H1 (cell line): Measurements from ENCODE around the gene CLCA4. TPM values are rescaled to one million over a fixed set of nuclear protein-coding genes. Genes with fewer than 3 reads are reported as not detected.

Experiments
- CHD7 ChIP-seq: fragments of 300-600 bp; sonication (generic); IDR thresholded peaks from 2 replicates; pipeline ENCODE4 v1.7.1; 2012; ENCODE audit warnings: low read length, moderate library complexity, mild to moderate bottlenecking, inconsistent platforms; ENCODE audit not compliant: insufficient replicate concordance
- CTBP2 ChIP-seq: IDR thresholded peaks from 2 replicates; pipeline ENCODE4 v1.7.0; 2011; ENCODE audit warnings: borderline replicate concordance, mild to moderate bottlenecking, moderate library complexity, mixed read lengths, low read length; ENCODE audit not compliant: insufficient read depth, insufficient read length
- GABPA ChIP-seq: IDR thresholded peaks from 2 replicates; pipeline ENCODE4 v1.6.1; 2011; ENCODE audit warnings: mild to moderate bottlenecking, low read length, moderate library complexity, borderline replicate concordance; ENCODE audit not compliant: insufficient read depth
- HDAC6 ChIP-seq: IDR thresholded peaks from one replicate; pipeline ENCODE4 v1.7.1; 2012; ENCODE audit warnings: low read depth, mild to moderate bottlenecking, inconsistent platforms, low read length, moderate library complexity
- JUN ChIP-seq: IDR thresholded peaks from 2 replicates; pipeline ENCODE4 v1.6.1; 2011; ENCODE audit warnings: low read depth, mild to moderate bottlenecking, improper control_type of control experiment, low read length
- JUND ChIP-seq: IDR thresholded peaks from 2 replicates; pipeline ENCODE4 v1.6.1; 2011; ENCODE audit warnings: mild to moderate bottlenecking, improper control_type of control experiment, low read length
- KDM1A ChIP-seq: fragments of 200-600, 300-600 bp; sonication (generic); IDR thresholded peaks from 2 replicates; pipeline ENCODE4 v1.7.1; 2016; ENCODE audit warnings: mild to moderate bottlenecking, low read length, borderline replicate concordance
- POLR2AphosphoS5 ChIP-seq: IDR thresholded peaks from 2 replicates; pipeline ENCODE4 v1.6.1; 2011; ENCODE audit warnings: low read depth, low read length
- SIRT6 ChIP-seq: IDR thresholded peaks from one replicate; pipeline ENCODE4 v1.7.1; 2012; ENCODE audit warnings: low read length, inconsistent platforms
- SRF ChIP-seq: IDR thresholded peaks from 2 replicates; pipeline ENCODE4 v1.6.1; 2011; ENCODE audit warnings: mild to moderate bottlenecking, low read depth, low read length, moderate library complexity
- ZNF274 ChIP-seq: IDR thresholded peaks from 2 replicates; pipeline ENCODE4 v1.7.0; 2012; ENCODE audit warnings: low read length, borderline replicate concordance; ENCODE audit errors: extremely low read depth
- polyA plus RNA-seq, 7 experiments: library from polyadenylated mRNA; depleted of rRNA in 3 of 7; stranded (reverse) in 5 of 7; unstranded in 2 of 7; fragments of >200 nt in 5 of 7; fragments of 200-250 nt in 2 of 7; gene quantifications; 1 replicate in 5 of 7; 2 replicates in 1 of 7; 4 replicates in 1 of 7; pipeline versions ENCODE4 v1.2.1 to v1.2.3, GENCODE V29; 2011 to 2013; ENCODE audit warnings: missing spikeins in 2 of 7, mixed read lengths in 2 of 7
- total RNA-seq: library from RNA; stranded (reverse); fragmentation: NEBNext Ultra II Directional; extraction: Animal tissue kit (Norgen Biotek cat#: 25700); gene quantifications from 2 replicates; pipeline ENCODE4 v1.2.1, GENCODE V29; 2021

CLCA4 gene
- total and polyA plus RNA-seq, 2 of the 8 experiments (the other 6 are each of a cell fraction or from before 2014, with no cell fraction given) = not detected

GRCh38 chr1:86567878-86568277 is 21.0 kb downstream of the CLCA4 start (continued):
- TF ChIP-seq CHD7 (no peak), SIRT6 (no peak), SRF (no peak), JUND (no peak), HDAC6 (no peak), JUN (no peak), CTBP2 (no peak), GABPA (no peak), POLR2AphosphoS5 (no peak), ZNF274 (no peak), KDM1A (no peak)
- TF ChIP-seq, all 59 proteins: peak for 0
